Esophagus muscularis mucosa (tissue), 3 donors: ENCODE results near the gene ITPR3.

Source experiments
- POLR2AphosphoS5 ChIP-seq, 2 donors: sonication (generic); formaldehyde crosslinking; IDR thresholded peaks; one replicate each; pipeline ENCODE4 v1.6.1; 2017; ENCODE audit warnings: antibody characterized with exemption in 2 of 2
- TF ChIP-seq, protein P1 (sequence below), 3 experiments: fragments of 200-600 bp in 2 of 3; fragments of 450-650 bp in 1 of 3; sonication (generic) in 2 of 3; IDR thresholded peaks; one replicate each; pipeline ENCODE4 v1.5.1; 2017 to 2019; ENCODE audit warnings: antibody characterized with exemption in 3 of 3, mild to moderate bottlenecking in 2 of 3, moderate library complexity in 1 of 3

DNA sequence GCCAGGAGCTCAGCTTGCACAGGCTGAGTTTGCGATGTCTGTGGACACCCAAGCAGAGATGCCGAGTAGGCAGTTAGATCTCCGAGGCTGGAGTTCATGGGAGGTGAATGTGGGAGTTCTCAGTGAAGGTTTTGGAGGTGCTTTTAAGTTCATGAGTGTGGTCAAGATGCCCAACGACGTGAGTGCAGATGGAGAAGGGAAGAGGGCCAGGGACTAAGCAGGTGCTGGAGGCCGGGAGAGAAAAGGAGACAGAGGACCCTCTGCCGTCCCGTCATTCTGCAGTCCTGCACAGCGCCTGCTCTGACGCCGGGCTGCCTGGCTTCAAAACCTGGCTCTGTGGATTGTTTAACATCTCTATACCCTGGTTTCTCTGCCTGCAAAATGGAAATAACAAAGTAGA, 15.5 kb downstream of the ITPR3 start:
- TF ChIP-seq, protein P1, sequence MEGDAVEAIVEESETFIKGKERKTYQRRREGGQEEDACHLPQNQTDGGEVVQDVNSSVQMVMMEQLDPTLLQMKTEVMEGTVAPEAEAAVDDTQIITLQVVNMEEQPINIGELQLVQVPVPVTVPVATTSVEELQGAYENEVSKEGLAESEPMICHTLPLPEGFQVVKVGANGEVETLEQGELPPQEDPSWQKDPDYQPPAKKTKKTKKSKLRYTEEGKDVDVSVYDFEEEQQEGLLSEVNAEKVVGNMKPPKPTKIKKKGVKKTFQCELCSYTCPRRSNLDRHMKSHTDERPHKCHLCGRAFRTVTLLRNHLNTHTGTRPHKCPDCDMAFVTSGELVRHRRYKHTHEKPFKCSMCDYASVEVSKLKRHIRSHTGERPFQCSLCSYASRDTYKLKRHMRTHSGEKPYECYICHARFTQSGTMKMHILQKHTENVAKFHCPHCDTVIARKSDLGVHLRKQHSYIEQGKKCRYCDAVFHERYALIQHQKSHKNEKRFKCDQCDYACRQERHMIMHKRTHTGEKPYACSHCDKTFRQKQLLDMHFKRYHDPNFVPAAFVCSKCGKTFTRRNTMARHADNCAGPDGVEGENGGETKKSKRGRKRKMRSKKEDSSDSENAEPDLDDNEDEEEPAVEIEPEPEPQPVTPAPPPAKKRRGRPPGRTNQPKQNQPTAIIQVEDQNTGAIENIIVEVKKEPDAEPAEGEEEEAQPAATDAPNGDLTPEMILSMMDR (IDR thresholded peaks at IDR 0.05), result no peak
- TF ChIP-seq POLR2AphosphoS5 (IDR thresholded peaks at IDR 0.05), result no peak
